HG03045 (cell line): ENCODE measurements around the gene DHRS7B.

Source experiments
- ATAC-seq: cut with Tn5 transposase; IDR thresholded peaks from one replicate; pipeline ENCODE4 v1.9.1; 2021; ENCODE audit warnings: mild to moderate bottlenecking, moderate library complexity; ENCODE audit not compliant: unreplicated experiment

The DHRS7B gene

GRCh38 chr17:21149621-21150020 lies 22.9 kb downstream of the DHRS7B start:
- no peak for ATAC-seq

- no peak for ATAC-seq
Measured at GRCh38 chr17:21152731-21153130, 26.0 kb downstream of the DHRS7B start.

GRCh38 chr17:21157586-21158370 lies 31.0 kb downstream of the DHRS7B start:
- no peak for ATAC-seq

- ATAC-seq, result no peak
Measured at GRCh38 chr17:21160401-21160800, 33.6 kb downstream of the DHRS7B start.

GRCh38 chr17:21161498-21162393 lies 35.0 kb downstream of the DHRS7B start:
- ATAC-seq, result no peak

GRCh38 chr17:21162394-21162775 lies 35.6 kb downstream of the DHRS7B start:
- ATAC-seq, result no peak

- no peak for ATAC-seq
Measured at GRCh38 chr17:21163101-21163500, 36.3 kb downstream of the DHRS7B start.

GRCh38 chr17:21164216-21164615 lies 37.5 kb downstream of the DHRS7B start:
- ATAC-seq, result no peak

GRCh38 chr17:21164620-21165019 lies 37.9 kb downstream of the DHRS7B start:
- no peak for ATAC-seq

GRCh38 chr17:21165922-21166594 lies 39.3 kb downstream of the DHRS7B start:
- ATAC-seq, result no peak

- no peak for ATAC-seq
Measured at GRCh38 chr17:21166595-21167210, 39.9 kb downstream of the DHRS7B start.

- ATAC-seq, result no peak
Measured at GRCh38 chr17:21167303-21167702, 40.5 kb downstream of the DHRS7B start.

GRCh38 chr17:21168555-21168865 lies 41.7 kb downstream of the DHRS7B start:
- no peak for ATAC-seq

- no peak for ATAC-seq
Measured at GRCh38 chr17:21169496-21169895, 42.7 kb downstream of the DHRS7B start.

- no peak for ATAC-seq
Measured at GRCh38 chr17:21170809-21171208, 44.0 kb downstream of the DHRS7B start.

GRCh38 chr17:21171309-21171922 lies 44.7 kb downstream of the DHRS7B start:
- peak; percentile 67 for ATAC-seq

- no peak for ATAC-seq
Measured at GRCh38 chr17:21171970-21172510, 45.3 kb downstream of the DHRS7B start.

GRCh38 chr17:21172846-21173245 lies 46.1 kb downstream of the DHRS7B start:
- ATAC-seq, result no peak

- no peak for ATAC-seq
Measured at GRCh38 chr17:21173543-21173942, 46.8 kb downstream of the DHRS7B start.

GRCh38 chr17:21174186-21174585 lies 47.4 kb downstream of the DHRS7B start:
- no peak for ATAC-seq
